ENCODE results near the gene BPIFB2. TPM values are rescaled to one million over a fixed set of nuclear protein-coding genes. Genes with fewer than 3 reads are reported as not detected.

The BPIFB2 gene
- total RNA-seq, 3 donors from 2014 or later (not counting 1 experiment from before 2014, with no cell fraction given): not detected

- intact Hi-C loops (cut with micrococcal nuclease): no loop called here
- ATAC-seq (no peak), DNase-seq (no peak)
- H3K9me3 ChIP-seq (ENCODE audit: control insufficient read depth, insufficient read depth, low read length): no peaks in the 10 kb centered on the region
- no peaks in the 10 kb centered on the region for H3K27me3 ChIP-seq (ENCODE audit: control insufficient read depth, insufficient read depth, low read length)
- Mint-ChIP-seq H3K27ac (no peak overlapping the region), H3K9me3 (no peaks in the 10 kb centered on the region), H3K4me3 (no peak overlapping the region), H3K4me1 (peaks cover 0 to 4% of the 10 kb centered on the region in 2 donors), H3K36me3 (no peaks in the 10 kb centered on the region), H3K27me3 (ENCODE audit: low read depth in 2 of 2) (peaks cover 0 to 2% of the 10 kb centered on the region in 2 donors)
- WGBS (ENCODE audit: insufficient coverage): 90% methylated on average over 4 of the region's 5 CpGs
- H3K4me3 ChIP-seq (ENCODE audit: low read length): no peak overlapping the region
- H3K27ac ChIP-seq (ENCODE audit: low read length): no peak overlapping the region
- H3K4me1 ChIP-seq (ENCODE audit: control insufficient read depth, insufficient read depth, low read length): no peaks in the 10 kb centered on the region
- no peaks in the 10 kb centered on the region for H3K36me3 ChIP-seq (ENCODE audit: control insufficient read depth, insufficient read depth, low read length)
- TF ChIP-seq CTCF (IDR thresholded peaks at IDR 0.05): no peak
Observed at GRCh38 chr20:33071198-33071597, 63.7 kb downstream of the BPIFB2 start.

- WGBS (ENCODE audit: insufficient coverage): 86% methylated on average over 3 of the region's 4 CpGs
Observed at GRCh38 chr20:33072362-33072761, 64.9 kb downstream of the BPIFB2 start.

GRCh38 chr20:33072813-33073212 is 65.3 kb downstream of the BPIFB2 start:
- H3K9me3 Mint-ChIP-seq: no peaks in the 10 kb centered on the region
- peaks cover 0 to 2% of the 10 kb centered on the region in 2 donors for H3K27me3 Mint-ChIP-seq (ENCODE audit: low read depth in 2 of 2)
- TF ChIP-seq CTCF (IDR thresholded peaks at IDR 0.05): no peak
- 92% methylated on average over 2 of the region's 2 CpGs for WGBS (ENCODE audit: insufficient coverage)
- no peaks in the 10 kb centered on the region for H3K36me3 Mint-ChIP-seq
- H3K4me1 ChIP-seq (ENCODE audit: control insufficient read depth, insufficient read depth, low read length): no peaks in the 10 kb centered on the region
- H3K4me3 ChIP-seq (ENCODE audit: low read length): no peak overlapping the region
- H3K9me3 ChIP-seq (ENCODE audit: control insufficient read depth, insufficient read depth, low read length): no peaks in the 10 kb centered on the region
- H3K27ac Mint-ChIP-seq: no peak overlapping the region
- H3K36me3 ChIP-seq (ENCODE audit: control insufficient read depth, insufficient read depth, low read length): no peaks in the 10 kb centered on the region
- H3K4me3 Mint-ChIP-seq: no peak overlapping the region
- no peak for ATAC-seq
- H3K4me1 Mint-ChIP-seq: peaks cover 0 to 4% of the 10 kb centered on the region in 2 donors
- no peak overlapping the region for H3K27ac ChIP-seq (ENCODE audit: low read length)
- no peak for DNase-seq
- no peaks in the 10 kb centered on the region for H3K27me3 ChIP-seq (ENCODE audit: control insufficient read depth, insufficient read depth, low read length)
- intact Hi-C loops (cut with micrococcal nuclease): no loop called here

More at GRCh38 chr20:33072362-33072761, 64.9 kb downstream of the BPIFB2 start:
- H3K9me3 ChIP-seq (ENCODE audit: control insufficient read depth, insufficient read depth, low read length): no peaks in the 10 kb centered on the region
- no peaks in the 10 kb centered on the region for H3K9me3 Mint-ChIP-seq
- ATAC-seq (no peak), DNase-seq (no peak)
- H3K27me3 ChIP-seq (ENCODE audit: control insufficient read depth, insufficient read depth, low read length): no peaks in the 10 kb centered on the region
- no peaks in the 10 kb centered on the region for H3K36me3 Mint-ChIP-seq
- H3K4me1 Mint-ChIP-seq: peaks cover 0 to 4% of the 10 kb centered on the region in 2 donors
- no peaks in the 10 kb centered on the region for H3K4me1 ChIP-seq (ENCODE audit: control insufficient read depth, insufficient read depth, low read length)
- intact Hi-C loops (cut with micrococcal nuclease): no loop called here
- H3K4me3 Mint-ChIP-seq: no peak overlapping the region
- H3K27ac ChIP-seq (ENCODE audit: low read length): no peak overlapping the region
- no peak overlapping the region for H3K4me3 ChIP-seq (ENCODE audit: low read length)
- no peaks in the 10 kb centered on the region for H3K36me3 ChIP-seq (ENCODE audit: control insufficient read depth, insufficient read depth, low read length)
- H3K27me3 Mint-ChIP-seq (ENCODE audit: low read depth in 2 of 2): peaks cover 0 to 2% of the 10 kb centered on the region in 2 donors
- no peak overlapping the region for H3K27ac Mint-ChIP-seq
- no peak for TF ChIP-seq CTCF (IDR thresholded peaks at IDR 0.05)

Other genes with a start within 250 kb of the BPIFB2 start
- gene DNMT3B, start 245.3 kb upstream of the BPIFB2 start, total RNA-seq: under 1 TPM; 0.42 to 0.68 (median 0.43) TPM
- gene MAPRE1, start 187.8 kb upstream of the BPIFB2 start, total RNA-seq: 100 to 1,000 TPM; 133 to 139 (median 137) TPM
- 1 to 10 TPM; 1.2 to 2.9 (median 2.3) TPM for gene EFCAB8, start 148.8 kb upstream of the BPIFB2 start, total RNA-seq
- gene SUN5, start 3.3 kb upstream of the BPIFB2 start, total RNA-seq: not detected
- not detected for gene BPIFB6, start 23.9 kb downstream of the BPIFB2 start, total RNA-seq
- not detected for gene BPIFB3, start 46.2 kb downstream of the BPIFB2 start, total RNA-seq
- gene BPIFB4, start 71.9 kb downstream of the BPIFB2 start, total RNA-seq: not detected
- not detected for gene BPIFA2, start 160.5 kb downstream of the BPIFB2 start, total RNA-seq
- gene BPIFA3, start 209.6 kb downstream of the BPIFB2 start, total RNA-seq: not detected
- not detected for gene BPIFA1, start 228.3 kb downstream of the BPIFB2 start, total RNA-seq

Measured in natural killer cell (primary cell).